Measurements from ENCODE around the gene TBL3. TPM values are rescaled to one million over a fixed set of nuclear protein-coding genes. Genes with fewer than 3 reads are reported as not detected.
A peak's percentile ranks its signal among the peaks of the same experiment; 100 is the strongest.
"Not testable (repeated sequence)": the region's sequence is repeated elsewhere in the genome, so short reads cannot be mapped to it uniquely, and the experiment has no call there.

Gene TBL3
- total RNA-seq, 1 donor from 2014 or later = 44.5 TPM

GRCh38 chr16:2008631-2009163 lies 36.8 kb downstream of the TBL3 start:
- H3K4me3 ChIP-seq (ENCODE audit: low read depth, low read length) = peak overlapping the region; percentile 59
- FAIRE-seq = no peak
- no peak for TF ChIP-seq CTCF (IDR thresholded peaks at IDR 0.05; ENCODE audit: insufficient read depth, low read length, severe bottlenecking)
- peaks cover 23% of the 10 kb centered on the region for H3K36me3 ChIP-seq (ENCODE audit: control insufficient read depth, insufficient read depth, low read length)
- H3K27me3 ChIP-seq (ENCODE audit: control insufficient read depth, insufficient read depth, low read length) = no peaks in the 10 kb centered on the region
- DNase-seq (ENCODE audit: low read depth) = no peak

- DNase-seq (ENCODE audit: low read depth) (no peak), FAIRE-seq (no peak)
- peak overlapping the region; percentile 59 for H3K4me3 ChIP-seq (ENCODE audit: low read depth, low read length)
- no peaks in the 10 kb centered on the region for H3K27me3 ChIP-seq (ENCODE audit: control insufficient read depth, insufficient read depth, low read length)
- TF ChIP-seq CTCF (IDR thresholded peaks at IDR 0.05; ENCODE audit: insufficient read depth, low read length, severe bottlenecking) = no peak
- H3K36me3 ChIP-seq (ENCODE audit: control insufficient read depth, insufficient read depth, low read length) = peaks cover 22% of the 10 kb centered on the region
These were observed 37.4 kb downstream of the TBL3 start for GRCh38 chr16:2009164-2009711.

GRCh38 chr16:2009791-2010510 lies 38.1 kb downstream of the TBL3 start, which contains the start of gene ZNF598:
Gene ZNF598, minus strand, starts transcription at chr16:2009821.
- Histone ChIP-seq H3K36me3 (ENCODE audit: control insufficient read depth, insufficient read depth, low read length) (peaks cover 17% of the 10 kb centered on the region), H3K27me3 (ENCODE audit: control insufficient read depth, insufficient read depth, low read length) (no peaks in the 10 kb centered on the region), H3K4me3 (ENCODE audit: low read depth, low read length) (peak within 1 kb of the TSS; percentile 59)
- DNase-seq (ENCODE audit: low read depth) (peak; percentile 52), FAIRE-seq (no peak)
- peak; percentile 9 for TF ChIP-seq CTCF (IDR thresholded peaks at IDR 0.05; ENCODE audit: insufficient read depth, low read length, severe bottlenecking)

- not testable (repeated sequence) for H3K36me3 ChIP-seq (ENCODE audit: control insufficient read depth, insufficient read depth, low read length); H3K4me3 ChIP-seq (ENCODE audit: low read depth, low read length); FAIRE-seq; DNase-seq (ENCODE audit: low read depth); H3K27me3 ChIP-seq (ENCODE audit: control insufficient read depth, insufficient read depth, low read length)
These were observed 39.9 kb downstream of the TBL3 start for GRCh38 chr16:2011726-2012125.

- no peak for TF ChIP-seq CTCF (IDR thresholded peaks at IDR 0.05; ENCODE audit: insufficient read depth, low read length, severe bottlenecking)
- no peaks in the 10 kb centered on the region for H3K27me3 ChIP-seq (ENCODE audit: control insufficient read depth, insufficient read depth, low read length)
- FAIRE-seq (no peak), DNase-seq (ENCODE audit: low read depth) (no peak)
- H3K36me3 ChIP-seq (ENCODE audit: control insufficient read depth, insufficient read depth, low read length) = no peaks in the 10 kb centered on the region
- no peak overlapping the region for H3K4me3 ChIP-seq (ENCODE audit: low read depth, low read length)
These were observed 41.7 kb downstream of the TBL3 start for GRCh38 chr16:2013527-2013926.

- Histone ChIP-seq H3K4me3 (ENCODE audit: low read depth, low read length) (no peak overlapping the region), H3K27me3 (ENCODE audit: control insufficient read depth, insufficient read depth, low read length) (peaks cover 8% of the 10 kb centered on the region), H3K36me3 (ENCODE audit: control insufficient read depth, insufficient read depth, low read length) (no peaks in the 10 kb centered on the region)
- TF ChIP-seq CTCF (IDR thresholded peaks at IDR 0.05; ENCODE audit: insufficient read depth, low read length, severe bottlenecking) = no peak
- DNase-seq (ENCODE audit: low read depth) (peak; percentile 93), FAIRE-seq (no peak)
These were observed 43.5 kb downstream of the TBL3 start for GRCh38 chr16:2015117-2015946.
